Stimulated activated CD4-positive, alpha-beta T cell treated with anti-CD3 and anti-CD28 coated beads, Interleukin-4, amount 100 ng/mL, for 24 hours (primary cell): ENCODE measurements around the gene NUP58.
A peak's percentile ranks its signal among the peaks of the same experiment; 100 is the strongest.

Source experiments
- DNase-seq: peaks from one replicate; pipeline ENCODE4 v3.0.0-alpha.2; 2020

NUP58 gene

GRCh38 chr13:25301347-25302113, at the start of gene NUP58:
Gene NUP58 (plus strand): TSS chr13:25301625. CDS start chr13:25301774, 149 bp downstream.
- peak; percentile 95 for DNase-seq

GRCh38 chr13:25252225-25252624, 49.2 kb upstream of the NUP58 start:
- no peak for DNase-seq

GRCh38 chr13:25252752-25253151, 48.7 kb upstream of the NUP58 start:
- DNase-seq, result no peak

GRCh38 chr13:25253702-25254101, 47.7 kb upstream of the NUP58 start:
- no peak for DNase-seq

GRCh38 chr13:25262261-25262660, 39.2 kb upstream of the NUP58 start:
- DNase-seq, result no peak

GRCh38 chr13:25266706-25267105, 34.7 kb upstream of the NUP58 start:
- no peak for DNase-seq

GRCh38 chr13:25267715-25268114, 33.7 kb upstream of the NUP58 start:
- no peak for DNase-seq

GRCh38 chr13:25268561-25268960, 32.9 kb upstream of the NUP58 start:
- no peak for DNase-seq

- DNase-seq, result peak; percentile 42
Measured at GRCh38 chr13:25276748-25277147, 24.7 kb upstream of the NUP58 start.

GRCh38 chr13:25280396-25280795, 21.0 kb upstream of the NUP58 start:
- DNase-seq, result no peak

GRCh38 chr13:25281193-25281934, 20.1 kb upstream of the NUP58 start:
- DNase-seq, result peak; percentile 30

- DNase-seq, result peak; percentile 24
Measured at GRCh38 chr13:25281935-25282332, 19.5 kb upstream of the NUP58 start.

GRCh38 chr13:25286308-25286968, 15.0 kb upstream of the NUP58 start:
- peak; percentile 32 for DNase-seq

- peak; percentile 95 for DNase-seq
Measured at GRCh38 chr13:25286969-25287961, 14.2 kb upstream of the NUP58 start, which contains the start of gene MTMR6. Gene MTMR6 (minus strand): TSS chr13:25287488. CDS start chr13:25287247, 241 bp downstream.

GRCh38 chr13:25288966-25289365, 12.5 kb upstream of the NUP58 start:
- DNase-seq, result no peak

- no peak for DNase-seq
Measured at GRCh38 chr13:25291691-25292090, 9.7 kb upstream of the NUP58 start.

GRCh38 chr13:25292301-25292700, 9.1 kb upstream of the NUP58 start:
- no peak for DNase-seq

- no peak for DNase-seq
Measured at GRCh38 chr13:25295228-25295627, 6.2 kb upstream of the NUP58 start.

- no peak for DNase-seq
Measured at GRCh38 chr13:25295701-25296100, 5.7 kb upstream of the NUP58 start.

- DNase-seq, result no peak
Measured at GRCh38 chr13:25300861-25301346, 521 bp upstream of the NUP58 start.

GRCh38 chr13:25302121-25302520, 696 bp downstream of the NUP58 start:
- DNase-seq, result no peak
